Placental epithelial cell (primary cell): Measurements from ENCODE around the gene OR4K1. TPM values are rescaled to one million over a fixed set of nuclear protein-coding genes. Genes with fewer than 3 reads are reported as not detected.

Experiments
- total RNA-seq: library from RNA; depleted of rRNA; stranded (reverse); fragments of >200 nt; gene quantifications from 2 replicates; pipeline ENCODE4 v1.2.3, GENCODE V29; 2012

Gene OR4K1
- total RNA-seq: not detected in 2 replicates

GRCh38 chr14:19930617-19931016, at the start of gene OR4K1:
OR4K1 (plus strand) TSS chr14:19930917; CDS start chr14:19935667, 4,750 bp downstream.

GRCh38 chr14:19920021-19920657, 10.6 kb upstream of the OR4K1 start, which contains the start of gene OR4K5:
OR4K5 (plus strand) TSS chr14:19920607; CDS start chr14:19920607, 0 bp downstream.

GRCh38 chr14:19975291-19975690, 44.6 kb downstream of the OR4K1 start, which contains the start of gene OR4K15:
OR4K15 (plus strand) TSS chr14:19975591; CDS start chr14:19975591, 0 bp downstream.

Other genes with a start within 250 kb of the OR4K1 start
- not detected in 2 replicates for gene OR11H2, start 217.0 kb upstream of the OR4K1 start, total RNA-seq
- not detected in 2 replicates for gene OR4Q3, start 187.3 kb upstream of the OR4K1 start, total RNA-seq
- gene OR4M1, start 157.4 kb upstream of the OR4K1 start, total RNA-seq: not detected in 2 replicates
- not detected in 2 replicates for gene OR4N2, start 127.1 kb upstream of the OR4K1 start, total RNA-seq
- not detected in 2 replicates for gene OR4K2, start 55.8 kb upstream of the OR4K1 start, total RNA-seq
- not detected in 2 replicates for gene OR4K5, start 10.3 kb upstream of the OR4K1 start, total RNA-seq
- gene OR4K15, start 44.7 kb downstream of the OR4K1 start, total RNA-seq: not detected in 2 replicates
- gene OR4Q2, start 71.2 kb downstream of the OR4K1 start, total RNA-seq: not detected in 2 replicates
- gene OR4K14, start 88.4 kb downstream of the OR4K1 start, total RNA-seq: not detected in 2 replicates
- gene OR4K13, start 105.1 kb downstream of the OR4K1 start, total RNA-seq: not detected in 2 replicates
- not detected in 2 replicates for gene OR4L1, start 129.1 kb downstream of the OR4K1 start, total RNA-seq
- not detected in 2 replicates for gene OR4K17, start 179.8 kb downstream of the OR4K1 start, total RNA-seq
- not detected in 2 replicates for gene OR4N5, start 207.9 kb downstream of the OR4K1 start, total RNA-seq